ENCODE measurements around the gene CHIC1. TPM values are rescaled to one million over a fixed set of nuclear protein-coding genes. Genes with fewer than 3 reads are reported as not detected.
"Not testable (repeated sequence)": the region's sequence is repeated elsewhere in the genome, so short reads cannot be mapped to it uniquely, and the experiment has no call there.

Gene CHIC1
- polyA plus RNA-seq, 4 donors = 9.8 to 12.0 (median 10.0) TPM

DNA sequence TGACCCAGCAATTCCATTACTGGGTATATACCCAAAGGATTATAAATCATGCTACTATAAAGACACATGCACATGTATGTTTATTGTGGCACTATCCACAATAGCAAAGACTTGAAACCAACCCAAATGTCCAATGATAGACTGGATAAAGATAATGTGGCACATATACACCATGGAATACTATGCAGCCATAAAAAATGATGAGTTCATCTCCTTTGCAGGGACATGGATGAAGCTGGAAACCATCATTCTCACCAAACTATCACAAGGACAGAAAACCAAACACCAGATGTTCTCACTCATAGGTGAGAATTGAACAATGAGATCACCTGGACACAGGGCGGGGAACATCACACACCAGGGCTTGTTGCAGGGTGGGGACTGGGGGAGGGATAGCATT, 144.0 kb downstream of the CHIC1 start:
- DNase-seq (ENCODE audit: low read depth in 4 of 4, low spot score in 2 of 4) = not testable (repeated sequence)

DNA sequence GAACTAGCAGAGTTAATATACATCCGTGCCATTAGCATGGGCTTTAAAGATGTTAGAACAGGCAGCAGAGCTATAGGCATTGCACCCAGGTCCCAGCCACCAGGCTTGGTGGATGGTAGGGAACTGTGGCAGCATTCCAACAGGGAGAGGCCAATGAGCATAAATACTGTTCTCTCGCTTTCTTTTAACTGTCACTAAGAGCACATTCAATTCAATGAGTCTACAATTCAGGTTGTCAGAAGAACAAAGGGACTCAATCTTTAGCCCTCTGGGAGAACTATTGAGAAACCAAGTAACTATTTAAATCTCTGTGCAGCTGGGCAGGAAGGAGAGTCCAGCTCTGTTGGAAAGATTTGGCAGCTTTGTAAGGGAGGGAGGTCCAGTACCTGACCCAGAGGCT, 165.6 kb downstream of the CHIC1 start:
- no peak for DNase-seq (ENCODE audit: low read depth in 4 of 4, low spot score in 2 of 4)

Other genes starting within 250 kb of the CHIC1 start
- gene CDX4, start 116.1 kb upstream of the CHIC1 start, polyA plus RNA-seq (ENCODE audit: insufficient read length in 4 of 4) = not detected